ENCODE measurements around the gene DGKB. TPM values are rescaled to one million over a fixed set of nuclear protein-coding genes. Genes with fewer than 3 reads are reported as not detected.

The DGKB gene
- polyA plus RNA-seq, 2 of the 4 experiments (the other 2 are of a cell fraction) = 0.01 TPM; not detected in 1

DNA sequence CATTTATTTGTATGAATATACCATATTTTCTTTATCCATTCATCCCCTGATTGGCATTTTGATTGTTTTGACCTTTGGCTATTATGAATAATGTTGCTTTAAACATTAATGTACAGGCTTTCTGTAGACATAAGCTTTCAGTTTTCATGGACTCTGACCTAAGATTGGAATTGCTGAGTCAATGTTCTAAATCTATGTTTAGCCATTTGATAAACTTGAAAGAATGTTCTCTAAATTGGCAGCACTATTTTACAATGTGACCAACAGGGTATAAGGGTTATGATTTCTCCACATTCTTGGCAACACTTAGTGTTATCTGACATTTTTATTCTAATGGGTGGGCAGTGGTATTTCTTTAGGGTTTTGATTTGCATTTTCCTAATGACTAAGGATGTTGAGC, 683.4 kb downstream of the DGKB start (continued):
- TF ChIP-seq KDM5A (IDR thresholded peaks at IDR 0.05) (no peak), MAZ (IDR thresholded peaks at IDR 0.05; ENCODE audit: borderline replicate concordance, low read depth, low read length) (no peak), ZC3H11A (IDR thresholded peaks at IDR 0.05) (no peak), TFCP2L1 (CRISPR knock-in tag; IDR thresholded peaks at IDR 0.05) (no peak)
- TF ChIP-seq, protein P1, sequence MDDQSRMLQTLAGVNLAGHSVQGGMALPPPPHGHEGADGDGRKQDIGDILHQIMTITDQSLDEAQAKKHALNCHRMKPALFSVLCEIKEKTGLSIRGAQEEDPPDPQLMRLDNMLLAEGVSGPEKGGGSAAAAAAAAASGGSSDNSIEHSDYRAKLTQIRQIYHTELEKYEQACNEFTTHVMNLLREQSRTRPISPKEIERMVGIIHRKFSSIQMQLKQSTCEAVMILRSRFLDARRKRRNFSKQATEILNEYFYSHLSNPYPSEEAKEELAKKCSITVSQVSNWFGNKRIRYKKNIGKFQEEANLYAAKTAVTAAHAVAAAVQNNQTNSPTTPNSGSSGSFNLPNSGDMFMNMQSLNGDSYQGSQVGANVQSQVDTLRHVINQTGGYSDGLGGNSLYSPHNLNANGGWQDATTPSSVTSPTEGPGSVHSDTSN (IDR thresholded peaks at IDR 0.05) = no peak

DNA sequence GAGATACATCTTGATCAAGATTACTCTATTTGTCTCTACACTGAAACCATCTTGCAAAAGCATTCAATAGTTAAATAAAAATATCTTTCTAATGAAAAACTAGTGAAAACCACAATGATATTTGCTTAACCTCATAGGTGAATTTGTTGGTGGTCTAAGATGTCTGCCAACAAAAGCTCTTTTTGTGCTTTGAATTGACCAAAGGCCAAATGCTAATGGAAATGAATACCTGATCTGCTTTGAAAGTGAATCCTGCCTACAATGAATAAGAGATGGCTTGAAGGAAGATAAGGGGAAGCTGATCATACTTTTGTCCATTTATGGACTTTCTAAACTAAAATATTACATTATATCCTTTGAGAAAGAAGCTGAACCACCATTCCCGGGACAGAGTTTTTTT, 684.2 kb downstream of the DGKB start:
- POLR2A ChIA-PET = no interaction called here
- CTCF ChIA-PET = no interaction called here
- no peak overlapping the region for H3K4me2 ChIP-seq
- H3K4me3 ChIP-seq = no peak overlapping the region
- no peaks in the 10 kb centered on the region for H3K4me1 ChIP-seq
- TF ChIP-seq HEYL (CRISPR knock-in tag; IDR thresholded peaks at IDR 0.05) (no peak), FOXS1 (CRISPR knock-in tag; IDR thresholded peaks at IDR 0.05) (no peak), SMC3 (IDR thresholded peaks at IDR 0.05) (no peak), POLR2AphosphoS2 (conservative IDR thresholded peaks at IDR 0.05; ENCODE audit: low read length) (no peak), TFCP2L1 (CRISPR knock-in tag; IDR thresholded peaks at IDR 0.05) (no peak)
- TF ChIP-seq, protein P2, sequence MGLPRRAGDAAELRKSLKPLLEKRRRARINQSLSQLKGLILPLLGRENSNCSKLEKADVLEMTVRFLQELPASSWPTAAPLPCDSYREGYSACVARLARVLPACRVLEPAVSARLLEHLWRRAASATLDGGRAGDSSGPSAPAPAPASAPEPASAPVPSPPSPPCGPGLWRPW (IDR thresholded peaks at IDR 0.05) = no peak
- TF ChIP-seq, protein P3, sequence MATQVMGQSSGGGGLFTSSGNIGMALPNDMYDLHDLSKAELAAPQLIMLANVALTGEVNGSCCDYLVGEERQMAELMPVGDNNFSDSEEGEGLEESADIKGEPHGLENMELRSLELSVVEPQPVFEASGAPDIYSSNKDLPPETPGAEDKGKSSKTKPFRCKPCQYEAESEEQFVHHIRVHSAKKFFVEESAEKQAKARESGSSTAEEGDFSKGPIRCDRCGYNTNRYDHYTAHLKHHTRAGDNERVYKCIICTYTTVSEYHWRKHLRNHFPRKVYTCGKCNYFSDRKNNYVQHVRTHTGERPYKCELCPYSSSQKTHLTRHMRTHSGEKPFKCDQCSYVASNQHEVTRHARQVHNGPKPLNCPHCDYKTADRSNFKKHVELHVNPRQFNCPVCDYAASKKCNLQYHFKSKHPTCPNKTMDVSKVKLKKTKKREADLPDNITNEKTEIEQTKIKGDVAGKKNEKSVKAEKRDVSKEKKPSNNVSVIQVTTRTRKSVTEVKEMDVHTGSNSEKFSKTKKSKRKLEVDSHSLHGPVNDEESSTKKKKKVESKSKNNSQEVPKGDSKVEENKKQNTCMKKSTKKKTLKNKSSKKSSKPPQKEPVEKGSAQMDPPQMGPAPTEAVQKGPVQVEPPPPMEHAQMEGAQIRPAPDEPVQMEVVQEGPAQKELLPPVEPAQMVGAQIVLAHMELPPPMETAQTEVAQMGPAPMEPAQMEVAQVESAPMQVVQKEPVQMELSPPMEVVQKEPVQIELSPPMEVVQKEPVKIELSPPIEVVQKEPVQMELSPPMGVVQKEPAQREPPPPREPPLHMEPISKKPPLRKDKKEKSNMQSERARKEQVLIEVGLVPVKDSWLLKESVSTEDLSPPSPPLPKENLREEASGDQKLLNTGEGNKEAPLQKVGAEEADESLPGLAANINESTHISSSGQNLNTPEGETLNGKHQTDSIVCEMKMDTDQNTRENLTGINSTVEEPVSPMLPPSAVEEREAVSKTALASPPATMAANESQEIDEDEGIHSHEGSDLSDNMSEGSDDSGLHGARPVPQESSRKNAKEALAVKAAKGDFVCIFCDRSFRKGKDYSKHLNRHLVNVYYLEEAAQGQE (IDR thresholded peaks at IDR 0.05) = no peak
- TF ChIP-seq, protein P4, sequence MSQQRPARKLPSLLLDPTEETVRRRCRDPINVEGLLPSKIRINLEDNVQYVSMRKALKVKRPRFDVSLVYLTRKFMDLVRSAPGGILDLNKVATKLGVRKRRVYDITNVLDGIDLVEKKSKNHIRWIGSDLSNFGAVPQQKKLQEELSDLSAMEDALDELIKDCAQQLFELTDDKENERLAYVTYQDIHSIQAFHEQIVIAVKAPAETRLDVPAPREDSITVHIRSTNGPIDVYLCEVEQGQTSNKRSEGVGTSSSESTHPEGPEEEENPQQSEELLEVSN (IDR thresholded peaks at IDR 0.05; ENCODE audit: borderline replicate concordance, low read depth) = no peak
- no peak for DNase-seq (ENCODE audit: low read depth in 1 of 2, low spot score in 1 of 2)
- no peak for FAIRE-seq
- 18% methylated on average over 1 of the region's 1 CpG for WGBS (ENCODE audit: missing lambda C conversion rate)
- no peak overlapping the region for H3K27ac ChIP-seq
- no peak for ATAC-seq
- no peaks in the 10 kb centered on the region for H3K9me3 ChIP-seq

DNA sequence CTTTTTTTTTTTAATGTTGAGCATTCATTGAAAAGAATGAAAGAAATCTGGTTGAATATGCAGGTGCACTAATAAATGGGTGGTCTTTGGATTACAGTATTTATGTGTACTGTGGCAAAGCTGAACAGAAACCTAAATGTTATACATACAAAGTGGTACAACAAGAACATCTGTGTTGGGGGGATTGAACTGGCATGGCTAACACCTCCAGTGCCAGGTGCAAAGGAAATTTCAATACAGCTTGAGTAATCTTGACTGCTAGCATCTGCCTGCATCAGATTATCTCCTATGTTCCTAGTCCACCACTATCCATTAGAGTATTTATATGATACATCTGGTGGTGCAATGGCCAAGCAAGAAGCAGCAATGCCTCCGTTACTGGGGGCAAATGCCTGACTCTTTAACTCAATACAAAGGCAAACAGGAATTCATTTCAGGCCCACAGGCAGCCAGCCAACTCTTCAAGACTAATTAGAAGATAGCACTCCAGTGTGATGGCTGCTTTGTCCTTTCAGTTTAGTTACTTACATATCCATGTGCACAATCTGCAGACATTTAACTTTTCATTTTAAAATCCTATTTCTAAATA, 692.6 kb downstream of the DGKB start:
- TF ChIP-seq, protein P5, sequence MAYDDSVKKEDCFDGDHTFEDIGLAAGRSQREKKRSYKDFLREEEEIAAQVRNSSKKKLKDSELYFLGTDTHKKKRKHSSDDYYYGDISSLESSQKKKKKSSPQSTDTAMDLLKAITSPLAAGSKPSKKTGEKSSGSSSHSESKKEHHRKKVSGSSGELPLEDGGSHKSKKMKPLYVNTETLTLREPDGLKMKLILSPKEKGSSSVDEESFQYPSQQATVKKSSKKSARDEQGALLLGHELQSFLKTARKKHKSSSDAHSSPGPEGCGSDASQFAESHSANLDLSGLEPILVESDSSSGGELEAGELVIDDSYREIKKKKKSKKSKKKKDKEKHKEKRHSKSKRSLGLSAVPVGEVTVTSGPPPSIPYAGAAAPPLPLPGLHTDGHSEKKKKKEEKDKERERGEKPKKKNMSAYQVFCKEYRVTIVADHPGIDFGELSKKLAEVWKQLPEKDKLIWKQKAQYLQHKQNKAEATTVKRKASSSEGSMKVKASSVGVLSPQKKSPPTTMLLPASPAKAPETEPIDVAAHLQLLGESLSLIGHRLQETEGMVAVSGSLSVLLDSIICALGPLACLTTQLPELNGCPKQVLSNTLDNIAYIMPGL (CRISPR knock-in tag; IDR thresholded peaks at IDR 0.05; ENCODE audit: borderline replicate concordance) = no peak
- TF ChIP-seq RARB (CRISPR knock-in tag; IDR thresholded peaks at IDR 0.05) = no peak
- TF ChIP-seq, protein P6, sequence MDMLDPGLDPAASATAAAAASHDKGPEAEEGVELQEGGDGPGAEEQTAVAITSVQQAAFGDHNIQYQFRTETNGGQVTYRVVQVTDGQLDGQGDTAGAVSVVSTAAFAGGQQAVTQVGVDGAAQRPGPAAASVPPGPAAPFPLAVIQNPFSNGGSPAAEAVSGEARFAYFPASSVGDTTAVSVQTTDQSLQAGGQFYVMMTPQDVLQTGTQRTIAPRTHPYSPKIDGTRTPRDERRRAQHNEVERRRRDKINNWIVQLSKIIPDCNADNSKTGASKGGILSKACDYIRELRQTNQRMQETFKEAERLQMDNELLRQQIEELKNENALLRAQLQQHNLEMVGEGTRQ (IDR thresholded peaks at IDR 0.05) = no peak
- no peak for TF ChIP-seq NPAS2 (CRISPR knock-in tag; IDR thresholded peaks at IDR 0.05; ENCODE audit: borderline replicate concordance)
- TF ChIP-seq, protein P2 (IDR thresholded peaks at IDR 0.05) = no peak
- no peak for TF ChIP-seq TFCP2L1 (CRISPR knock-in tag; IDR thresholded peaks at IDR 0.05)
- no peak for TF ChIP-seq FOSB (CRISPR knock-in tag; IDR thresholded peaks at IDR 0.05)
- no peak for TF ChIP-seq NFE2L2 (conservative IDR thresholded peaks at IDR 0.05; ENCODE audit: low read length)
- TF ChIP-seq CBX2 (IDR thresholded peaks at IDR 0.05; ENCODE audit: borderline replicate concordance, low read depth) = no peak
- no peak for TF ChIP-seq RNF2 (IDR thresholded peaks at IDR 0.05; ENCODE audit: borderline replicate concordance, low read depth)
- H3K4me3 ChIP-seq = no peak overlapping the region
- no peak for FAIRE-seq
- CTCF ChIA-PET = no interaction called here
- ATAC-seq = no peak
- no peak for DNase-seq (ENCODE audit: low read depth in 1 of 2, low spot score in 1 of 2)
- H3K27ac ChIP-seq = no peak overlapping the region
- POLR2A ChIA-PET = no interaction called here
- no peak overlapping the region for H3K4me2 ChIP-seq
- H3K9me3 ChIP-seq = no peaks in the 10 kb centered on the region
- H3K4me1 ChIP-seq = no peaks in the 10 kb centered on the region
- 20% methylated on average over 1 of the region's 1 CpG for WGBS (ENCODE audit: missing lambda C conversion rate)

Measured in A549 (cell line).